ENCODE results near the gene PNRC2.

DNA sequence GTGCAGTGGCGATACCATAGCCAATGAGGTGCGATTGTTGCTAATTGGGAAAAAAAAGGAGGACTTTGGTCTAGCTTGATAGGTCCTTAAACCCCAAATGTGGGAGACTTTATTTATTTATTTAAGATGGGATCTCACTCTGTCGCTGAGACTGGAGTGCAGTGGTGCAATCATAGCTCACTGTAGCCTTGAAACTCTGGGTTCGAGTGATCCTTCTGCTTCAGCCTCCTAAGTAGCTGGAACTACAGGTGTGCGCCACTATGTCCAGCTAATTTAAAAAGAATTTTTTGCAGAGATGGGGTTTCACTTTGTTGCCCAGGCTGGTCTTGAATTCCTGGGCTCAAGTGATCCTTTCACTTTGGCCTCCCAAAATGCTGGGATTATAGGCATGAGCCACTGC, 44.5 kb downstream of the PNRC2 start:
- TF ChIP-seq EZH2 (IDR thresholded peaks at IDR 0.05) = no peak
- TF ChIP-seq, protein P1, sequence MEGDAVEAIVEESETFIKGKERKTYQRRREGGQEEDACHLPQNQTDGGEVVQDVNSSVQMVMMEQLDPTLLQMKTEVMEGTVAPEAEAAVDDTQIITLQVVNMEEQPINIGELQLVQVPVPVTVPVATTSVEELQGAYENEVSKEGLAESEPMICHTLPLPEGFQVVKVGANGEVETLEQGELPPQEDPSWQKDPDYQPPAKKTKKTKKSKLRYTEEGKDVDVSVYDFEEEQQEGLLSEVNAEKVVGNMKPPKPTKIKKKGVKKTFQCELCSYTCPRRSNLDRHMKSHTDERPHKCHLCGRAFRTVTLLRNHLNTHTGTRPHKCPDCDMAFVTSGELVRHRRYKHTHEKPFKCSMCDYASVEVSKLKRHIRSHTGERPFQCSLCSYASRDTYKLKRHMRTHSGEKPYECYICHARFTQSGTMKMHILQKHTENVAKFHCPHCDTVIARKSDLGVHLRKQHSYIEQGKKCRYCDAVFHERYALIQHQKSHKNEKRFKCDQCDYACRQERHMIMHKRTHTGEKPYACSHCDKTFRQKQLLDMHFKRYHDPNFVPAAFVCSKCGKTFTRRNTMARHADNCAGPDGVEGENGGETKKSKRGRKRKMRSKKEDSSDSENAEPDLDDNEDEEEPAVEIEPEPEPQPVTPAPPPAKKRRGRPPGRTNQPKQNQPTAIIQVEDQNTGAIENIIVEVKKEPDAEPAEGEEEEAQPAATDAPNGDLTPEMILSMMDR (IDR thresholded peaks at IDR 0.05) = no peak
